H1 (cell line): ENCODE results near the gene BCKDHB. TPM values are rescaled to one million over a fixed set of nuclear protein-coding genes. Genes with fewer than 3 reads are reported as not detected.

Experiments
- CTCF ChIA-PET: fragments of 300-600 bp; sonication (Branson Sonifier 250); formaldehyde crosslinking; loops from one replicate; lab custom pipeline; 2021; ENCODE audit not compliant: partially characterized antibody; lab: Charles Lee
- POLR2A ChIA-PET: fragments of 300-600 bp; sonication (Branson Sonifier 250); formaldehyde crosslinking; loops from one replicate; lab custom pipeline; 2021; ENCODE audit warnings: inconsistent platforms; ENCODE audit not compliant: partially characterized antibody; lab: Charles Lee
- DNase-seq, 2 experiments: peaks; one replicate each; pipeline versions ENCODE4 v3.0.0 to v3.0.0-alpha.2; 2010 to 2022; ENCODE audit warnings: low spot score in 2 of 2, low read depth in 1 of 2, mixed read lengths in 1 of 2
- FAIRE-seq: peaks from 2 replicates; lab custom pipeline; 2011; peaks lifted over from hg19 to GRCh38; lab: Jason Lieb, UNC
- H2AFZ ChIP-seq: 2 replicates; pipeline ENCODE4 v1.8.1; 2012; ENCODE audit warnings: low read length, inconsistent platforms
- H2AK5ac ChIP-seq: 2 replicates; pipeline ENCODE4 v1.6.1; 2013; ENCODE audit warnings: low read depth, low read length
- H2BK120ac ChIP-seq: replicated peaks from 2 replicates; pipeline ENCODE3; 2013; ENCODE audit warnings: low read depth, low read length, inconsistent platforms
- H2BK12ac ChIP-seq: 2 replicates; pipeline ENCODE4 v1.6.1; 2013; ENCODE audit warnings: low read depth, low read length
- H2BK15ac ChIP-seq: 2 replicates; pipeline ENCODE4 v1.6.1; 2013; ENCODE audit warnings: low read length
- H2BK20ac ChIP-seq: 2 replicates; pipeline ENCODE4 v1.6.1; 2013; ENCODE audit warnings: low read length
- H2BK5ac ChIP-seq: 2 replicates; pipeline ENCODE4 v1.6.1; 2013; ENCODE audit warnings: low read depth, low read length
- H3K14ac ChIP-seq: 2 replicates; pipeline ENCODE4 v1.6.1; 2013; ENCODE audit warnings: inconsistent platforms; ENCODE audit not compliant: insufficient read length
- H3K18ac ChIP-seq: 2 replicates; pipeline ENCODE4 v1.6.1; 2013; ENCODE audit warnings: low read length; ENCODE audit errors: extremely low read depth
- H3K23ac ChIP-seq: 2 replicates; pipeline ENCODE4 v1.6.1; 2013; ENCODE audit warnings: inconsistent platforms; ENCODE audit not compliant: insufficient read length
- H3K23me2 ChIP-seq: 2 replicates; pipeline ENCODE4 v1.6.1; 2013; ENCODE audit warnings: low read depth, low read length
- H3K27ac ChIP-seq: 2 replicates; pipeline ENCODE4 v1.6.1; 2011; ENCODE audit warnings: low read depth, low read length, inconsistent platforms
- H3K27me3 ChIP-seq, 4 experiments: replicated peaks in 1 of 4; 1 replicate in 1 of 4; 2 replicates in 3 of 4; pipeline versions ENCODE4 v1.6.1 to v1.8.1; 2011 to 2013; ENCODE audit warnings: low read length in 3 of 4, mild to moderate bottlenecking in 3 of 4, inconsistent platforms in 2 of 4, mixed read lengths in 2 of 4, moderate library complexity in 1 of 4; ENCODE audit not compliant: control insufficient read depth in 3 of 4, insufficient read depth in 3 of 4; ENCODE audit errors: extremely low read depth in 1 of 4
- H3K36me3 ChIP-seq, 4 experiments: 2 replicates each; pipeline versions ENCODE4 v1.6.1 to v1.8.1; 2011 to 2013; ENCODE audit warnings: mild to moderate bottlenecking in 4 of 4, low read length in 3 of 4, moderate library complexity in 2 of 4, control low read depth in 1 of 4, inconsistent platforms in 1 of 4; ENCODE audit not compliant: insufficient read depth in 4 of 4, control insufficient read depth in 2 of 4
- H3K4ac ChIP-seq: replicated peaks from 2 replicates; pipeline ENCODE3; 2013; ENCODE audit warnings: low read length, low read depth, mixed read lengths, inconsistent platforms; ENCODE audit not compliant: insufficient read length
- H3K4me1 ChIP-seq, 4 experiments: replicated peaks in 1 of 4; 1 replicate in 1 of 4; 2 replicates in 3 of 4; pipeline versions ENCODE4 v1.6.1 to v1.8.1; 2011 to 2013; ENCODE audit warnings: low read length in 3 of 4, inconsistent platforms in 2 of 4, mixed read lengths in 1 of 4; ENCODE audit not compliant: insufficient read depth in 4 of 4, control insufficient read depth in 3 of 4
- H3K4me2 ChIP-seq, 2 experiments: 2 replicates each; pipeline versions ENCODE4 v1.6.1 to v1.8.1; 2011 to 2013; ENCODE audit warnings: low read depth in 2 of 2, low read length in 2 of 2, control low read depth in 1 of 2, inconsistent platforms in 1 of 2, mild to moderate bottlenecking in 1 of 2; ENCODE audit not compliant: insufficient read depth in 1 of 2
- H3K4me3 ChIP-seq, 4 experiments: fragments of 200-600, 300-600 bp in 1 of 4; sonication (generic), shearing (Covaris generic), sonication (Bioruptor Twin) in 1 of 4; 2 replicates each; pipeline versions ENCODE4 v1.5.1 to v1.8.1; 2011 to 2016; ENCODE audit warnings: low read length in 4 of 4, low read depth in 3 of 4, control low read depth in 2 of 4, inconsistent platforms in 2 of 4, mild to moderate bottlenecking in 2 of 4, mixed read lengths in 1 of 4, moderate library complexity in 1 of 4; ENCODE audit not compliant: insufficient read depth in 2 of 4; ENCODE audit errors: extremely low read depth in 1 of 4
- H3K56ac ChIP-seq: replicated peaks from 2 replicates; pipeline ENCODE3; 2013; ENCODE audit warnings: low read depth, mild to moderate bottlenecking, mixed read lengths, low read length, inconsistent platforms; ENCODE audit not compliant: insufficient read length
- H3K79me1 ChIP-seq: 2 replicates; pipeline ENCODE4 v1.6.1; 2013; ENCODE audit warnings: low read depth, low read length, control low read depth
- H3K79me2 ChIP-seq, 2 experiments: 2 replicates each; pipeline versions ENCODE4 v1.6.1 to v1.8.1; 2012 to 2013; ENCODE audit warnings: low read length in 2 of 2, mild to moderate bottlenecking in 2 of 2, inconsistent platforms in 1 of 2; ENCODE audit not compliant: insufficient read depth in 2 of 2, control insufficient read depth in 1 of 2
- H3K9ac ChIP-seq, 4 experiments: replicated peaks in 1 of 4; 1 replicate in 1 of 4; 2 replicates in 3 of 4; pipeline versions ENCODE4 v1.6.1 to v1.8.1; 2011 to 2013; ENCODE audit warnings: low read depth in 3 of 4, low read length in 3 of 4, control low read depth in 2 of 4, mild to moderate bottlenecking in 2 of 4, moderate library complexity in 2 of 4, inconsistent platforms in 1 of 4; ENCODE audit errors: extremely low read depth in 1 of 4
- H3K9me3 ChIP-seq, 2 experiments: 2 replicates each; pipeline versions ENCODE4 v1.6.1 to v1.8.1; 2012 to 2013; ENCODE audit warnings: mild to moderate bottlenecking in 2 of 2, moderate library complexity in 2 of 2, control low read depth in 1 of 2, inconsistent platforms in 1 of 2, low read depth in 1 of 2, low read length in 1 of 2, mixed read lengths in 1 of 2; ENCODE audit not compliant: insufficient read depth in 2 of 2
- H4K20me1 ChIP-seq, 2 experiments: replicated peaks in 1 of 2; 2 replicates each; pipeline versions ENCODE3 to v1.8.1; 2011 to 2013; ENCODE audit warnings: inconsistent platforms in 2 of 2, low read length in 2 of 2, mild to moderate bottlenecking in 1 of 2; ENCODE audit not compliant: insufficient read depth in 2 of 2, control insufficient read depth in 1 of 2
- H4K5ac ChIP-seq: 2 replicates; pipeline ENCODE4 v1.6.1; 2013; ENCODE audit warnings: low read length, low read depth, mixed read lengths, inconsistent platforms; ENCODE audit not compliant: insufficient read length
- H4K8ac ChIP-seq: 2 replicates; pipeline ENCODE4 v1.8.0; 2013; ENCODE audit warnings: mild to moderate bottlenecking, moderate library complexity, low read length, inconsistent platforms; ENCODE audit not compliant: insufficient read depth; ENCODE audit errors: extremely low read depth
- H4K91ac ChIP-seq: replicated peaks from 2 replicates; pipeline ENCODE3; 2013; ENCODE audit warnings: low read length, mixed read lengths, inconsistent platforms; ENCODE audit not compliant: insufficient read length
- BRCA1 ChIP-seq: IDR thresholded peaks from 2 replicates; pipeline ENCODE4 v1.6.1; 2012; ENCODE audit warnings: low read depth, low read length, improper control_type of control experiment
- CBX5 ChIP-seq: fragments of 300-800, 300-1000 bp; sonication (generic); IDR thresholded peaks from 2 replicates; pipeline ENCODE4 v1.7.1; 2016; ENCODE audit warnings: antibody characterized with exemption, low read length, low read depth
- CTCF ChIP-seq, 3 experiments: IDR thresholded peaks; 1 replicate in 2 of 3; 2 replicates in 1 of 3; pipeline versions ENCODE4 v1.5.1 to v1.6.1; 2011; ENCODE audit warnings: low read length in 3 of 3, mild to moderate bottlenecking in 3 of 3, inconsistent platforms in 2 of 3, low read depth in 1 of 3, moderate library complexity in 1 of 3; ENCODE audit not compliant: insufficient read depth in 1 of 3; ENCODE audit errors: control extremely low read depth in 1 of 3
- EGR1 ChIP-seq: IDR thresholded peaks from 2 replicates; pipeline ENCODE4 v1.6.1; 2011; ENCODE audit warnings: low read depth, low read length, borderline replicate concordance
- EZH2 ChIP-seq: fragments of 200-600 bp; sonication (generic); IDR thresholded peaks from 2 replicates; pipeline ENCODE4 v1.7.1; 2012; ENCODE audit warnings: low read depth, mild to moderate bottlenecking, moderate library complexity, low read length, inconsistent platforms; ENCODE audit not compliant: severe bottlenecking
- NRF1 ChIP-seq: IDR thresholded peaks from 2 replicates; pipeline ENCODE4 v1.6.1; 2011; ENCODE audit warnings: mild to moderate bottlenecking, low read depth, low read length, improper control_type of control experiment
- RFX5 ChIP-seq: IDR thresholded peaks from 2 replicates; pipeline ENCODE4 v1.6.1; 2011; ENCODE audit warnings: low read depth, low read length, improper control_type of control experiment, borderline replicate concordance
- RNF2 ChIP-seq: fragments of 200-900, 300-1000 bp; sonication (generic); IDR thresholded peaks from 2 replicates; pipeline ENCODE4 v1.7.1; 2016; ENCODE audit warnings: borderline replicate concordance, low read depth, mild to moderate bottlenecking, antibody characterized with exemption, low read length; ENCODE audit not compliant: poor library complexity, severe bottlenecking; ENCODE audit errors: missing control alignments
- SAP30 ChIP-seq: fragments of 300-600 bp; sonication (generic); IDR thresholded peaks from 2 replicates; pipeline ENCODE4 v1.7.1; 2012; ENCODE audit warnings: low read length, moderate library complexity, mild to moderate bottlenecking, inconsistent platforms; ENCODE audit not compliant: insufficient read depth, insufficient replicate concordance
- TAF1 ChIP-seq: IDR thresholded peaks from 2 replicates; pipeline ENCODE4 v1.6.1; 2011; ENCODE audit warnings: mild to moderate bottlenecking, low read depth, low read length
- WGBS, 2 experiments: shearing (Covaris generic) in 1 of 2; methylation state at CpG; one replicate each; pipeline versions ENCODE4 v1.1.6 to v1.1.7; 2013 to 2015; ENCODE audit warnings: low lambda C conversion rate in 2 of 2, mixed read lengths in 2 of 2, inconsistent platforms in 1 of 2, low coverage in 1 of 2, missing lambda C conversion rate in 1 of 2; ENCODE audit not compliant: insufficient replicate concordance in 2 of 2, insufficient coverage in 1 of 2, insufficient read length in 1 of 2; ENCODE audit errors: extremely low coverage in 1 of 2, missing lambda C conversion rate in 1 of 2; 5-methylcytosine and 5-hydroxymethylcytosine counted together
- polyA plus RNA-seq, 7 experiments: library from polyadenylated mRNA; depleted of rRNA in 3 of 7; stranded (reverse) in 5 of 7; unstranded in 2 of 7; fragments of >200 nt in 5 of 7; fragments of 200-250 nt in 2 of 7; gene quantifications; 1 replicate in 5 of 7; 2 replicates in 1 of 7; 4 replicates in 1 of 7; pipeline versions ENCODE4 v1.2.1 to v1.2.3, GENCODE V29; 2011 to 2013; ENCODE audit warnings: missing spikeins in 2 of 7, mixed read lengths in 2 of 7
- total RNA-seq: library from RNA; stranded (reverse); fragmentation: NEBNext Ultra II Directional; extraction: Animal tissue kit (Norgen Biotek cat#: 25700); gene quantifications from 2 replicates; pipeline ENCODE4 v1.2.1, GENCODE V29; 2021

BCKDHB gene
- total and polyA plus RNA-seq, 2 of the 8 experiments (the other 6 are each of a cell fraction or from before 2014, with no cell fraction given) = 22.1 to 30.8 TPM

GRCh38 chr6:80336911-80337310 is 230.4 kb downstream of the BCKDHB start:
- no peaks in the 10 kb centered on the region for H3K36me3 ChIP-seq
- H3K27me3 ChIP-seq = no peaks in the 10 kb centered on the region
- no peaks in the 10 kb centered on the region for H3K23me2 ChIP-seq
- H3K27ac ChIP-seq = no peak overlapping the region
- no peak overlapping the region for H3K4ac ChIP-seq
- H3K18ac ChIP-seq = no peak overlapping the region
- no peak overlapping the region for H4K91ac ChIP-seq
- H3K4me1 ChIP-seq = peaks cover 2 to 22% (median 7%) of the 10 kb centered on the region in 4 experiments; a peak in 6 of 7 replicates
- no peak overlapping the region for H3K4me2 ChIP-seq
- no peak overlapping the region for H2BK15ac ChIP-seq
- FAIRE-seq (no peak), DNase-seq (no peak)
- H2BK120ac ChIP-seq = no peak overlapping the region
- H4K20me1 ChIP-seq = no peaks in the 10 kb centered on the region
- H3K4me3 ChIP-seq = no peak overlapping the region
- TF ChIP-seq NRF1 (no peak), RNF2 (no peak), BRCA1 (no peak), TAF1 (no peak), CTCF (IDR thresholded peaks at IDR 0.05; ENCODE audit: control extremely low read depth in 1 of 3, insufficient read depth in 1 of 3, low read depth in 1 of 3, low read length in 3 of 3) (no peak), RFX5 (no peak), SAP30 (no peak), EZH2 (no peak), EGR1 (no peak), CBX5 (no peak)
- 76% methylated on average over 2 of the region's 2 CpGs; no CpG with 5 or more reads in 1 of the 2 experiments for WGBS, 2 experiments
- no peak overlapping the region for H4K5ac ChIP-seq
- ChIA-PET POLR2A (no interaction called here), CTCF (interaction anchor here (1.0 to 1.8 kb wide), 3 partner anchors 10 to 186 kb away, joined by 3 to 6 read pairs (median 3); no protein-coding TSS in a partner anchor)
- H3K9me3 ChIP-seq = no peaks in the 10 kb centered on the region
- H4K8ac ChIP-seq = no peak overlapping the region
- no peak overlapping the region for H2AFZ ChIP-seq
- H3K56ac ChIP-seq = no peak overlapping the region
- no peak overlapping the region for H3K23ac ChIP-seq
- no peak overlapping the region for H2BK12ac ChIP-seq
- H3K79me2 ChIP-seq = no peaks in the 10 kb centered on the region
- no peak overlapping the region for H3K14ac ChIP-seq
- no peak overlapping the region for H2AK5ac ChIP-seq
- H3K9ac ChIP-seq = no peak overlapping the region
- H2BK20ac ChIP-seq = no peak overlapping the region
- H2BK5ac ChIP-seq = no peak overlapping the region
- no peaks in the 10 kb centered on the region for H3K79me1 ChIP-seq
